Forelimb muscle (tissue), 1 donor: ENCODE data around the gene IPCEF1. TPM values are rescaled to one million over a fixed set of nuclear protein-coding genes. Genes with fewer than 3 reads are reported as not detected.
"Not testable (repeated sequence)": the region's sequence is repeated elsewhere in the genome, so short reads cannot be mapped to it uniquely, and the experiment has no call there.

Experiments used
- DNase-seq: peaks from one replicate; pipeline ENCODE4 v3.0.0-alpha.2; 2013; ENCODE audit warnings: low read depth
- polyA plus RNA-seq: library from polyadenylated mRNA; unstranded; fragments of 120-200 nt; gene quantifications from one replicate; pipeline ENCODE4 v1.2.1, GENCODE V29; 2013; ENCODE audit not compliant: insufficient read length

The IPCEF1 gene
- polyA plus RNA-seq, 1 donor, result 1.2 TPM

GRCh38 chr6:154227862-154228520 lies 128.6 kb downstream of the IPCEF1 start:
- no peak for DNase-seq

GRCh38 chr6:154226461-154226860 lies 130.1 kb downstream of the IPCEF1 start:
- no peak for DNase-seq

- no peak for DNase-seq
These were observed 133.3 kb downstream of the IPCEF1 start for GRCh38 chr6:154223296-154223695.

- no peak for DNase-seq
These were observed 133.9 kb downstream of the IPCEF1 start for GRCh38 chr6:154222716-154223115.

- no peak for DNase-seq
These were observed 137.4 kb downstream of the IPCEF1 start for GRCh38 chr6:154219250-154219649.

DNA sequence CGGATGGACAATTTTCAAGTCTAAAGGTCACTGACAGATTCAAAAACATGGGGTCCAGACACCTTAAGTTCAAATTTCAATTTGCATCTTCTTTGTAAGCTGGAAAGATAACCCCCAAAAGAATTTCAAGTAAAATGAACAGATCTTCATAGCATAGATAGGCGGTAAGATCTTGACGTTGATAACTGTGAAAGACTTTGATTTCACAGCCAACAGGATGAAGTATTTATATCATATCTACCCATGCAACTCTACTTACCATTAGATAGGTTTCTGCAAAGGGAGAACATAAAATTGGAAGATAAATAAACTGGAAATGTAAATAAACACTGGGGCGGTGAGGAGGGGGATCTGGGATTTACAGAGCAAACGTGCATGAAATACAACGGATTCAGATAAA lies 137.8 kb downstream of the IPCEF1 start:
- DNase-seq, result no peak

- no peak for DNase-seq
These were observed 138.3 kb downstream of the IPCEF1 start for GRCh38 chr6:154218301-154218700.

DNA sequence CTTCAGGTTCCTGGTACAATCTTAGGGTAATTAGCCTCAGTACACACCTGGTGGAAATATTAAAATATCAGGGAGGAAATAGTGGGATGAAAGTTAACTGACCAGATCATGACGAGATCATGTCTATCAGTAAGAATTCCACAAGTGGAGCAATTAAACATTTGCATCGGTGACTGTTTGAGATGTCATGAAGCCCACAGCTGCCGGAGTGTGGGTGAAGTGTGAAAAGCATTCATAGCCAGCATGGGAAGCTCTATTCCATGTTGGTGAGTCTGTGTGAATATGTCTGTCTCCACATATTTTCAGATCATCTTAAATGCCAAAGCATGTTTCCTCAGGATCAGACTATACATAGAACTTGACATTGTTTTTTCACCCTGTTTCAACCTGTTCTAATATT lies 142.8 kb downstream of the IPCEF1 start:
- no peak for DNase-seq

DNA sequence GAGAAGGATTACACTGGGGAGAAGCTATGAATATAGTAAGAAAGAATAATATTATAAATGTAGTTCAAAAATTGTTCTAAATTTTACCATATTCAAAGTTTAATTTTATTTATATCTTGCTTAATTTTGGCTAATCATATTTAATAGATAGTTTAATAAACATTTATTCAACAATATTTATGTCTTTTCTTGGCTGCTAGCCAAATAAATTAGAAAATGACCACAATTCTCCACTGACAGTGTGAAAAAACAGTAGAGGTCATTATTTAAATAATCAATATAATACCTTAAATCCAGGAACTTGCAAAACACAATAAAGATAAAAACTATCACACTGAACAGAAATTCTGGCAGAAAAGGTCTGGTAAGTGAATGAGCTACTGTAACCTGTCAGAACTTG lies 145.9 kb downstream of the IPCEF1 start:
- DNase-seq, result no peak

GRCh38 chr6:154209555-154209954 lies 147.0 kb downstream of the IPCEF1 start:
- DNase-seq, result no peak

DNA sequence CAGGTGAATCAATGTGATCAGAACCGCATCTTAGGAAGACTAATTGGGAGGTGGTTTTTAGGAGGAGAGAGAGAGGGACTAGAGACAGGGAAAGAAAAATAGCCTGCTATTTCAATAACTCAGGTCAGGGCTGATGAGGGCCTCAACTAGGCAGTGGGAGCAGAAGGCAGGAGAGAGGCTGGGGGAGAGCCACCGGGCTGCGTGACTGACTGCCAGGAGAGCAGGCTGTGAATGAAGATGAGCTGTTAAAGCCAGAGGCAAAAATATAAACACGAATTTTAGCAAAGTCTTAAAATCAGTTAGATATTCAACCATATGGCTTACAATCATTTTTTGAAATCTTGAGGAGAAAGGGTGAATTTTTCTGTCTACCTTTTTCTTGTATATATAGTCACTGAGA lies 149.6 kb downstream of the IPCEF1 start:
- no peak for DNase-seq

GRCh38 chr6:154206141-154206540 lies 150.5 kb downstream of the IPCEF1 start:
- no peak for DNase-seq

- no peak for DNase-seq
These were observed 153.6 kb downstream of the IPCEF1 start for GRCh38 chr6:154202958-154203357.

- DNase-seq, result no peak
These were observed 154.3 kb downstream of the IPCEF1 start for GRCh38 chr6:154202339-154202738.

- DNase-seq, result not testable (repeated sequence)
These were observed 154.9 kb downstream of the IPCEF1 start for GRCh38 chr6:154201688-154202087.

- DNase-seq, result peak; percentile 20
These were observed 159.3 kb downstream of the IPCEF1 start for GRCh38 chr6:154197196-154197860.

DNA sequence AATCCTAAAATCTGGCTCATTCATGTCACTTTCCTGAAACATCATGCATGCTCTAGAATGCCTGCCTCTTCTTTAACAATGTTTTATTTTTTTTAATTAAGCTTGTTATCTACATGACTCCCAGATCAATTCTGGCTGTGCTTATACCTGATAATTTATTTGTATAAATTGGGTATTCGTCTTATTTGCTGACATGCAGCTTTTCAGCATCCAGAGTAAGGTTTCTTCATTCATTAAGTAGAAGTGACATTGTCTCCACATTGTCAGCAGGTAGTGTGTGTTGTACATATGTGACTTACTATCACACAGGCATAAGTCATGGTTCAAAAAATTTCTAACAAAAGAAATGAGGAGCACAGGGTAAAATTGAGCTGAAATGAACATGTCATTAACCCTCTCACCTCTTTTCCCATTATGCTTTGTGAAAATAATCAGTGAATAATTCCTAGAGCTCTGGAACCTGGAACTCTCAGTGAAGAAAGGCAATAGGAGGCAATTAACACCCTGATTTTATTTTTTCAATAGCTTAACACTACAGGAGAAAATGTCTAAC lies 160.2 kb downstream of the IPCEF1 start:
- DNase-seq, result no peak

- DNase-seq, result no peak
These were observed 168.9 kb downstream of the IPCEF1 start for GRCh38 chr6:154187714-154188113.

DNA sequence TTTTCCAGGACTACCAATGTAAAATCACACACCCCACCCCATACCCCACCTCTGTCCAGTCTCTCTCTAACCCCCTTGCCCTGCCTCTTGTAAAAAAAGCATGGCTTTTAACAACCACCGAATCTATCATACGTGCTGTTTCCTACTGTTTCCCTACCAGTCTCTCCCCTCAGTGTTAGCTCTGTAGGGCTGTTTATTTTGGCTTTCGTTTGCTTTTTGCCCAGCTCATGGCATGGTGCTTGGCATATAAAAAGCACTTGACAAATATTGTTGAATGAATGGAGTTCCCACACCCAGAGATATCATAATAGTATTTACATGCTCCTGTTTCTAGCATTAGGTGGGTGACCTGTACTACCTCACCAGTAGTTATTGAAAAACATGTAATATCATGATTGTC lies 169.4 kb downstream of the IPCEF1 start:
- DNase-seq, result no peak

GRCh38 chr6:154179434-154179833 lies 177.2 kb downstream of the IPCEF1 start:
- no peak for DNase-seq

DNA sequence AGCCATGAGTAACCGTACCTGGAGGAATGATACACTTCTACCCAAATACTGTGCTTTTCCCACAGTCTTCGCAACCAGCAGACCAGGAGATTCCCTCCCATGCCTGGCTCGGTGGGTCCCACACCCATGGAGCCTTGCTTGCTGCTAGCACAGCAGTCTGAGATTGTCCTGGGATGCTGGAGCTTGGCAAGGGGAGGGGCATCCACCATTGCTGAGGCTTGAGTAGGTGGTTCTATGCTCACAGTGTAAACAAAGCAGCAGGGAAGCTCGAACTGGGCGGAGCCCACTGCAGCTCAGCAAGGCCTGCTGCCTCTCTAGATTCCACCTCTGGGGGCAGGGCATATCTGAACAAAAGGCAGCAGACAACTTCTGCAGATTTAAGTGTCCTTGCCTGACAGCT lies 184.2 kb downstream of the IPCEF1 start:
- DNase-seq, result not testable (repeated sequence)

DNA sequence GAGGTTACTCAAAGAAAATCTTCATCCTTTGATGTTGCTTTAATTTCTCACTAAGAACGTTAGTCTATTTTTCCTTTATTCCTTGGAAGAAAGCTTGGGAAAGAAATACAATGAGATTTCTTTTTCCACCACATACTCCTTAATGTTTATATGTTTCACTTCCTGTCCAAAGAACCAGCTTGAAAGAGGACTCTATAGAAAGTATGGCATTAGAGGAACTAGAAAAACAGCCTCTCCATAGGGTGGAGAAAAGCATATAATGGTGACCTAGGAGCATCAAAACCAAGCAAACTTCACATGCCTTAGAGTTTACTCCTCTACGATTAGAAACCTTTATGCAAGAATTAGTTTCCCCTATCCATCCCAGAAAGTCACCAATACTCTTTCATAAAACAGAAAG lies 186.5 kb downstream of the IPCEF1 start:
- no peak for DNase-seq

GRCh38 chr6:154169193-154169847 lies 187.3 kb downstream of the IPCEF1 start:
- DNase-seq, result no peak
